GM18907 (cell line): ENCODE data around the gene OR4K1.
"Not testable (repeated sequence)": the region's sequence is repeated elsewhere in the genome, so short reads cannot be mapped to it uniquely, and the experiment has no call there.

ENCODE experiments used
- ATAC-seq: cut with Tn5 transposase; IDR thresholded peaks from one replicate; pipeline ENCODE4 v1.9.1; 2021; ENCODE audit warnings: mild to moderate bottlenecking, moderate library complexity; ENCODE audit not compliant: unreplicated experiment

Gene OR4K1, protein sequence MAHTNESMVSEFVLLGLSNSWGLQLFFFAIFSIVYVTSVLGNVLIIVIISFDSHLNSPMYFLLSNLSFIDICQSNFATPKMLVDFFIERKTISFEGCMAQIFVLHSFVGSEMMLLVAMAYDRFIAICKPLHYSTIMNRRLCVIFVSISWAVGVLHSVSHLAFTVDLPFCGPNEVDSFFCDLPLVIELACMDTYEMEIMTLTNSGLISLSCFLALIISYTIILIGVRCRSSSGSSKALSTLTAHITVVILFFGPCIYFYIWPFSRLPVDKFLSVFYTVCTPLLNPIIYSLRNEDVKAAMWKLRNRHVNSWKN

GRCh38 chr14:19930617-19931016, at the start of gene OR4K1:
OR4K1 (plus strand) TSS chr14:19930917; CDS start chr14:19935667, 4,750 bp downstream.
- ATAC-seq = no peak

- ATAC-seq = no peak
Measured at GRCh38 chr14:19895282-19895681, 35.4 kb upstream of the OR4K1 start.

- no peak for ATAC-seq
Measured at GRCh38 chr14:19900999-19901398, 29.7 kb upstream of the OR4K1 start.

GRCh38 chr14:19902409-19902808, 28.3 kb upstream of the OR4K1 start:
- no peak for ATAC-seq

DNA sequence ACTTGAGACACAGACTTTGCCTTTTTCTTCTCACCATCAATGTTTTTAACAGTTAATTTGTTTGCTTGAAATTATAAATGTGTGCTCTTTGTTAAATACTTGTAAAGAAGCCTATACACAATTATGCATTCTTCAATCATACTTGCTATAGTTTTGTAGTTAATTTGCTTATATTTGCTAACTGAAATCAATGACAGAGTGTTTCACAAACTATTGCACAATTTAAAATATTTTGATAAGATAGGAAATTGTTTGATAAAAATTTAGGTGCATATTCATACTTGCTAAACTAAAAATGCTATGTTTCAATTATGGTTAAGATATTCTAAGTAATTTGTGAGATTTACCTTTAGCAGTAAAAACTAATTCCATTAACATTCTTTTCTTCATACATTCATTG, 24.1 kb upstream of the OR4K1 start:
- no peak for ATAC-seq

GRCh38 chr14:19911114-19911513, 19.6 kb upstream of the OR4K1 start:
- no peak for ATAC-seq

DNA sequence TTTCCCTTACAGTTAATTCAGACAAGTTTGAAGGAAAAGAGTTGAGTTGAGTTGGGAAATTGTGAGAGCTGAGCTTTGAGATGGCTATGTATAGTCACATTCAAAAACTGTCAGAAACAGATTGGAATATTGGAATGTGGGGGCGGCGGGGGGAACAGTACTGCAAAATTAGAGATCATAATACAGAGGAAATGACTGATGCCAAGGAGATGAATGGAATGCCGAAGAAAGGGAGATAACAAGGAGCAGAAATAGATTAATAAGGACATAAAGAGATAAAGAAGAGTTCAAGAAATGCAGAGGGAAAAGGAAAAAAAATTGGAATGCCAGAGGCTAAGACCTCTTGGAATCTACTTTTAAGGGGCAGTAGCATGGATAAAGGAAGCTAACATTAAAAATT, 13.5 kb upstream of the OR4K1 start:
- ATAC-seq = no peak

- no peak for ATAC-seq
Measured at GRCh38 chr14:19917955-19918518, 12.7 kb upstream of the OR4K1 start.

- ATAC-seq = no peak
Measured at GRCh38 chr14:19918553-19919264, 12.0 kb upstream of the OR4K1 start.

DNA sequence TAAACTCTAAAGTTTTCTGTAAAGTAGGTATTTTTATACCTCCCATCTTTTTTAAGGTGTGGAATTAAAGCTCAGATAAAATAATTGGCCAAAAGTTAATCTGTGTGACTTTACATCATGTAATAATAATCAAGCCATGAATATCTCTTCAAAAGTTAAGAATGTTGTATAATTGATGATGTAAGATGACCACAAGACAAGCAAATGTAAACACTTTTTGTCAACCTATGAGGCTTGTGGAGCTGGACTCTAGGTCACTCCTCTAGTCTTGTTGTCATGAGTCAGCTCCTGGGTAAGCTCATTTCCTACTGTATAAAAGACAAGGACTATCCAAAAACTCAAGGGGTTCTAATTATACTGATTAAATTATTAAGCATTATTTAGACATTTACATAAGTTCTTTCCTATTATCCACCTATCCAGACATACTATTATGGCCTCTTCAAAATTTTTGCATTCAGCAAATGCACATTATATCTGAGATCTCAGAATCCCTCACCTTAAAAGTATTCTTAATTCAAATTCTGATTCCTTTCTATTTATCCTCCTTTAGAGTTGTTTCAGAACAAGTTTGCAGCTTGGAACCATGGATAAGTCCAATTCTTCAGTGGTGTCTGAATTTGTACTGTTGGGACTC, 10.6 kb upstream of the OR4K1 start, which contains the start of gene OR4K5:
Gene OR4K5, plus strand, starts transcription at position 587 of the 637 bp plus-strand sequence. Its CDS starts 0 bp downstream, at position 587.
- ATAC-seq = no peak

DNA sequence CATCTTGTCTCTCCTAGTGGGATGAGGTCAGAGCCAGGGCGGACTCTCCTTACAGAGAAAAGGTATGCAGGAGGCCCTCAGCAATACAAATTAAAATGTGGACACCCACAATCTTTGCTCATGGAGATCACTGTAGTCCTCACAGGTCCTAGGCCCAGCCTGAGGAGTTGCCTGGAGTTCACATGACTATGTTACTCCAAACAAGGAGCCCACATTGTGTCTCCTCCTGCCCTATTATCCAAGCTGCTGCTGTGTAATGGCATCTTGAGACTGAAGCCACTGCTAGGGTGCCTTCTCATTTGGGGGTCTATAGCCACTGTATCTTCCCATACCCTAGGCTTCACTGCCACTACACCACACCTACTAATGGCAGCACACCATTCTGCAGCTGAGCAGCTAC, 11.0 kb downstream of the OR4K1 start:
- ATAC-seq = no peak

- ATAC-seq = no peak
Measured at GRCh38 chr14:19947413-19948090, 16.8 kb downstream of the OR4K1 start.

DNA sequence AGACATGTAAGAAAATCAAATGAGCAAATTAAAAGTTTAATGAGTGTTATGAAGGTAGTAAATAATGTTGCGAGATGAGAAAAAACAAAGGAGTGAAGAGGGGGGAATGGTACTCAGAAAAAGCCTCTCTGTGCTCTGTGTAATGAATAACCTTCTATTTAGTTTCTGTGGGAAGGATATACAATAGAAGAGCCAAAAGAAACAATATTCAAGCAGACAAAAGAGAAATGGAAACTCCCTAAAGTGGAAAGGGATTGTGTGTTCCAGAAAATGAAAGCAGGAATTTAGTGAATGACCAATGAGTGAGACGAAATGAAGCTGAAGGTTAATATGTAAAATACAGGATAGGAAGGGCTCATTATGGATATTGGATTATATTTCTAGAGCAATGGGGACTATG, 18.5 kb downstream of the OR4K1 start:
- ATAC-seq = no peak

DNA sequence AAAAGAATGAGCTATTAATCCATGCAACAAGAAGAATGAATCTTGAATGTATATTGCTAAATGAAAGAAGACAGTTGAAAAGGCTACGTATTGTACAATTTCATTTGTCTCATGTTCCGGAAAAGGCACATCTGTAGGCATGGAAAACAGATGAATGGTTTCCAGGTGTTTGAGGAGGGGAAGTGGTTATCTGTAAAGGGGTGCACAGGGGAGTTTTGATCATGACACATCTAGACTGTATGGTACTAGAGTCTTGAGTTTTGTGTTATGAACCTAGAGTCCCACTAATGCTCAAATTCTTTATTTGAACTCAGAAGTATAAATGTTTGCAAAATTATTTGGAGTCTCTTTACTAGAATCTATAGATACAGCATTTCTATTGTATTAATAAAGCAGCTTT, 39.0 kb downstream of the OR4K1 start:
- not testable (repeated sequence) for ATAC-seq

GRCh38 chr14:19974844-19975243, 44.1 kb downstream of the OR4K1 start:
- ATAC-seq = no peak

GRCh38 chr14:19975291-19975690, 44.6 kb downstream of the OR4K1 start, which contains the start of gene OR4K15:
OR4K15 (plus strand) TSS chr14:19975591; CDS start chr14:19975591, 0 bp downstream.
- no peak for ATAC-seq
